Ishikawa (cell line): ENCODE data around the gene KRT37.

Source experiments
- CEBPB ChIP-seq: IDR thresholded peaks from 2 replicates; pipeline ENCODE4 v1.6.1; 2012
- CREB1 ChIP-seq: IDR thresholded peaks from 2 replicates; pipeline ENCODE4 v1.6.1; 2012; ENCODE audit warnings: low read depth
- EGR1 ChIP-seq: IDR thresholded peaks from 2 replicates; pipeline ENCODE4 v1.6.1; 2012
- EP300 ChIP-seq: IDR thresholded peaks from 2 replicates; pipeline ENCODE4 v1.6.1; 2012; ENCODE audit warnings: borderline replicate concordance
- FOXM1 ChIP-seq: IDR thresholded peaks from 2 replicates; pipeline ENCODE4 v1.6.1; 2012; ENCODE audit warnings: low read depth, borderline replicate concordance
- MAX ChIP-seq: IDR thresholded peaks from 2 replicates; pipeline ENCODE4 v1.6.1; 2012
- NFIC ChIP-seq: IDR thresholded peaks from 2 replicates; pipeline ENCODE4 v1.6.1; 2012
- RAD21 ChIP-seq: IDR thresholded peaks from 2 replicates; pipeline ENCODE4 v1.6.1; 2012; ENCODE audit warnings: low read depth
- TAF1 ChIP-seq: IDR thresholded peaks from 2 replicates; pipeline ENCODE4 v1.6.1; 2012; ENCODE audit warnings: low read depth, mild to moderate bottlenecking
- TCF12 ChIP-seq: IDR thresholded peaks from 2 replicates; pipeline ENCODE4 v1.6.1; 2012; ENCODE audit warnings: low read depth
- TEAD4 ChIP-seq: IDR thresholded peaks from 2 replicates; pipeline ENCODE4 v1.6.1; 2012
- USF1 ChIP-seq: IDR thresholded peaks from 2 replicates; pipeline ENCODE4 v1.6.1; 2012
- YY1 ChIP-seq: IDR thresholded peaks from 2 replicates; pipeline ENCODE4 v1.6.1; 2012; ENCODE audit warnings: low read depth
- ZBTB7A ChIP-seq: IDR thresholded peaks from 2 replicates; pipeline ENCODE4 v1.6.1; 2012; ENCODE audit warnings: low read depth
- TF ChIP-seq, protein P1 (sequence below): IDR thresholded peaks from 2 replicates; pipeline ENCODE4 v1.6.1; 2012; ENCODE audit warnings: low read depth, mild to moderate bottlenecking

Gene KRT37

GRCh38 chr17:41419716-41420115, 4.7 kb downstream of the KRT37 start:
- TF ChIP-seq ZBTB7A = no peak
- no peak for TF ChIP-seq CEBPB
- TF ChIP-seq, protein P1, sequence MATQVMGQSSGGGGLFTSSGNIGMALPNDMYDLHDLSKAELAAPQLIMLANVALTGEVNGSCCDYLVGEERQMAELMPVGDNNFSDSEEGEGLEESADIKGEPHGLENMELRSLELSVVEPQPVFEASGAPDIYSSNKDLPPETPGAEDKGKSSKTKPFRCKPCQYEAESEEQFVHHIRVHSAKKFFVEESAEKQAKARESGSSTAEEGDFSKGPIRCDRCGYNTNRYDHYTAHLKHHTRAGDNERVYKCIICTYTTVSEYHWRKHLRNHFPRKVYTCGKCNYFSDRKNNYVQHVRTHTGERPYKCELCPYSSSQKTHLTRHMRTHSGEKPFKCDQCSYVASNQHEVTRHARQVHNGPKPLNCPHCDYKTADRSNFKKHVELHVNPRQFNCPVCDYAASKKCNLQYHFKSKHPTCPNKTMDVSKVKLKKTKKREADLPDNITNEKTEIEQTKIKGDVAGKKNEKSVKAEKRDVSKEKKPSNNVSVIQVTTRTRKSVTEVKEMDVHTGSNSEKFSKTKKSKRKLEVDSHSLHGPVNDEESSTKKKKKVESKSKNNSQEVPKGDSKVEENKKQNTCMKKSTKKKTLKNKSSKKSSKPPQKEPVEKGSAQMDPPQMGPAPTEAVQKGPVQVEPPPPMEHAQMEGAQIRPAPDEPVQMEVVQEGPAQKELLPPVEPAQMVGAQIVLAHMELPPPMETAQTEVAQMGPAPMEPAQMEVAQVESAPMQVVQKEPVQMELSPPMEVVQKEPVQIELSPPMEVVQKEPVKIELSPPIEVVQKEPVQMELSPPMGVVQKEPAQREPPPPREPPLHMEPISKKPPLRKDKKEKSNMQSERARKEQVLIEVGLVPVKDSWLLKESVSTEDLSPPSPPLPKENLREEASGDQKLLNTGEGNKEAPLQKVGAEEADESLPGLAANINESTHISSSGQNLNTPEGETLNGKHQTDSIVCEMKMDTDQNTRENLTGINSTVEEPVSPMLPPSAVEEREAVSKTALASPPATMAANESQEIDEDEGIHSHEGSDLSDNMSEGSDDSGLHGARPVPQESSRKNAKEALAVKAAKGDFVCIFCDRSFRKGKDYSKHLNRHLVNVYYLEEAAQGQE = no peak
- TF ChIP-seq NFIC = no peak
- no peak for TF ChIP-seq TAF1
- no peak for TF ChIP-seq RAD21
- no peak for TF ChIP-seq TEAD4
- no peak for TF ChIP-seq TCF12
- TF ChIP-seq CREB1 = no peak
- no peak for TF ChIP-seq USF1
- no peak for TF ChIP-seq EP300
- TF ChIP-seq FOXM1 = no peak
- no peak for TF ChIP-seq MAX

DNA sequence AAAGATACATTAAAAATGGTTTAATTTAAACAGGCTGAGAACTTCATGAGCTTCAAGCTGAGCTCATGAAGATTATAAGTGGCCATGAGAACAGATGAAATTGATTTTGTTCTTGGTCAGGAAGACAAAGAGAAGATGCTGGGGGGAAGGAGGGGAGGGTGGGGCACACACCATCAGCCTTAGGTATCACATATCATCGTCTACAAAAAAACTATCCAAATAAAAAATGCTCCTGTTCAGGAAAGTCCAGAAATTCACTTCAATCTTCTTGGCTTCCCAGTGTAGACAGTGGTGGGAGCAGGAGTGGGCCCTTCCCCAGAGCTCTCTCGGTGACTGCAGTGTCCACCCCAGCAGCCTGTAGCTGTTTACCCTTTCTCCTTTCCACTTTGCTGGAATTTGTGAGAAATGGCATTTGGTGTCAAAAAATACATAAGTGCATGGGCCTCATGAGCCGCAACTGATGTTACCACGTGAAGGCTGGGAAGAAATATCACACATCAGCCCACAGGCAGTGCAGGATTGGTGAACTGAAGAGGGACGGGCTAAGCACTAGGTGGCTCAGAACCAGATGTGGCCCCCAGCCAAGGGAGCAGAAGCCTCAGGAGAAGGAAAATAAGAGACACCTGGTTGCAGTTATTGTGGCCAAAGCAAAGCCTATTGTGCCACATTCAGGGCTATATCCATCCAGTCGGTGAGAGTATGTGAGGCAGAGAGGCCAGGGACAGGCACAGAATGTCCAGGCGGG, 6.1 kb downstream of the KRT37 start:
- TF ChIP-seq RAD21 (no peak), FOXM1 (no peak), NFIC (no peak), USF1 (no peak), ZBTB7A (no peak), YY1 (no peak), CREB1 (no peak), EP300 (no peak)

GRCh38 chr17:41417576-41418015, 6.8 kb downstream of the KRT37 start:
- TF ChIP-seq RAD21 = peak; percentile 46
- no peak for TF ChIP-seq CEBPB

- TF ChIP-seq NFIC (no peak), USF1 (no peak), TCF12 (no peak), MAX (no peak), TEAD4 (no peak), ZBTB7A (no peak), CEBPB (no peak), FOXM1 (no peak), RAD21 (no peak), CREB1 (no peak)
Measured at GRCh38 chr17:41417127-41417526, 7.3 kb downstream of the KRT37 start.

DNA sequence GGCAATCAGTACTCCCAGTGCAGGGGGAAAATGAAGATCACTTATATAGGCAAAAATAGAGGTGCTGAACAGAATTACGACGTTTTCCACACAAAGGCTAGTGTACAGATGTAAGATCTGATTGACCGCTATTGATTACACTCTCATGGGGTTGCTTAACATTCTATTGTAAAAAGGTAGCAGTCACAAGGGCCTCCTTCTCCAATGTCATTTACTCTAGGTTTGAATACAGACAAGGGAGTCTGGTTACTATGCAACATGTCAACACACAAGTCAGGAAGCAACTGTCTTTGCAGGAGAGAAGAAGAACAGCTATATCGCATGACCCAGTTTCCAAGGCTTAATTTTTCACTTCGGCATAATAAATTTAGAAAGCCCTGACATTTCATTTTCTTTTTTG, 7.9 kb downstream of the KRT37 start:
- TF ChIP-seq ZBTB7A (no peak), TAF1 (no peak), YY1 (no peak), CREB1 (no peak), MAX (no peak), CEBPB (no peak), NFIC (no peak), EGR1 (no peak), TCF12 (no peak), RAD21 (no peak), FOXM1 (no peak), USF1 (no peak), TEAD4 (no peak), EP300 (no peak)
- TF ChIP-seq, protein P1 = no peak
